ENCODE data around the gene FAM240A. TPM values are rescaled to one million over a fixed set of nuclear protein-coding genes. Genes with fewer than 3 reads are reported as not detected.
A peak's percentile ranks its signal among the peaks of the same experiment; 100 is the strongest.

The FAM240A gene
- total and polyA plus RNA-seq, 4 donors = not detected

DNA sequence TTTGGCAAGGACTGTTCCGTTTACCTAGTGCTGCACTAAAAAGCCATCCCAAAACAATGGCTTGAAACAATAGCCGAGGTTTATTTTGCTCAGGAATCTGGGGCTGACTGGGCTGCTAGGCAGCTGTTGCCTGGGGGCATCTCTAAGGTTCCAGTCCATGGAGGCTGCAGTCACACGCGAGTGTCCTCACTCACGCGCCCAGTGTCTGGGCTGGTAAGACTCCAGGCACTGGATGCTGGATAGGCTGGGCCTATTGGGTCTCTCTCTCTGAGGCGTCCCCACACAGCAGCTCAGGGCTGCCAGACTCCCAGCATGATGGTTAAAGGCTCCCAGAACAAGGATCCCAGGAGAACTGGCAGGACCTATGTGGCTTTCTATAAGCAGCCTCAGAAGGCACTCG lies 47.0 kb downstream of the FAM240A start:
- no peaks in the 10 kb centered on the region for H3K9me3 ChIP-seq (ENCODE audit: control insufficient read depth in 4 of 4, low read length in 3 of 4)
- no peak overlapping the region for H3K27ac ChIP-seq (ENCODE audit: low read depth in 1 of 2, low read length in 2 of 2)
- DNase-seq (ENCODE audit: low spot score) = no peak
- no peaks in the 10 kb centered on the region for H3K27me3 ChIP-seq (ENCODE audit: control insufficient read depth in 4 of 4, insufficient read depth in 4 of 4, low read length in 3 of 4)
- no peak overlapping the region for H3K9ac ChIP-seq (ENCODE audit: low read depth in 1 of 2, low read length in 2 of 2)
- TF ChIP-seq HNF4G (IDR thresholded peaks at IDR 0.05) (no peak), EGR1 (IDR thresholded peaks at IDR 0.05; ENCODE audit: low read depth in 2 of 2) (no peak)
- TF ChIP-seq, protein P1, sequence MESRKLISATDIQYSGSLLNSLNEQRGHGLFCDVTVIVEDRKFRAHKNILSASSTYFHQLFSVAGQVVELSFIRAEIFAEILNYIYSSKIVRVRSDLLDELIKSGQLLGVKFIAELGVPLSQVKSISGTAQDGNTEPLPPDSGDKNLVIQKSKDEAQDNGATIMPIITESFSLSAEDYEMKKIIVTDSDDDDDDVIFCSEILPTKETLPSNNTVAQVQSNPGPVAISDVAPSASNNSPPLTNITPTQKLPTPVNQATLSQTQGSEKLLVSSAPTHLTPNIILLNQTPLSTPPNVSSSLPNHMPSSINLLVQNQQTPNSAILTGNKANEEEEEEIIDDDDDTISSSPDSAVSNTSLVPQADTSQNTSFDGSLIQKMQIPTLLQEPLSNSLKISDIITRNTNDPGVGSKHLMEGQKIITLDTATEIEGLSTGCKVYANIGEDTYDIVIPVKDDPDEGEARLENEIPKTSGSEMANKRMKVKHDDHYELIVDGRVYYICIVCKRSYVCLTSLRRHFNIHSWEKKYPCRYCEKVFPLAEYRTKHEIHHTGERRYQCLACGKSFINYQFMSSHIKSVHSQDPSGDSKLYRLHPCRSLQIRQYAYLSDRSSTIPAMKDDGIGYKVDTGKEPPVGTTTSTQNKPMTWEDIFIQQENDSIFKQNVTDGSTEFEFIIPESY (IDR thresholded peaks at IDR 0.05) = no peak
- TF ChIP-seq, protein P2, sequence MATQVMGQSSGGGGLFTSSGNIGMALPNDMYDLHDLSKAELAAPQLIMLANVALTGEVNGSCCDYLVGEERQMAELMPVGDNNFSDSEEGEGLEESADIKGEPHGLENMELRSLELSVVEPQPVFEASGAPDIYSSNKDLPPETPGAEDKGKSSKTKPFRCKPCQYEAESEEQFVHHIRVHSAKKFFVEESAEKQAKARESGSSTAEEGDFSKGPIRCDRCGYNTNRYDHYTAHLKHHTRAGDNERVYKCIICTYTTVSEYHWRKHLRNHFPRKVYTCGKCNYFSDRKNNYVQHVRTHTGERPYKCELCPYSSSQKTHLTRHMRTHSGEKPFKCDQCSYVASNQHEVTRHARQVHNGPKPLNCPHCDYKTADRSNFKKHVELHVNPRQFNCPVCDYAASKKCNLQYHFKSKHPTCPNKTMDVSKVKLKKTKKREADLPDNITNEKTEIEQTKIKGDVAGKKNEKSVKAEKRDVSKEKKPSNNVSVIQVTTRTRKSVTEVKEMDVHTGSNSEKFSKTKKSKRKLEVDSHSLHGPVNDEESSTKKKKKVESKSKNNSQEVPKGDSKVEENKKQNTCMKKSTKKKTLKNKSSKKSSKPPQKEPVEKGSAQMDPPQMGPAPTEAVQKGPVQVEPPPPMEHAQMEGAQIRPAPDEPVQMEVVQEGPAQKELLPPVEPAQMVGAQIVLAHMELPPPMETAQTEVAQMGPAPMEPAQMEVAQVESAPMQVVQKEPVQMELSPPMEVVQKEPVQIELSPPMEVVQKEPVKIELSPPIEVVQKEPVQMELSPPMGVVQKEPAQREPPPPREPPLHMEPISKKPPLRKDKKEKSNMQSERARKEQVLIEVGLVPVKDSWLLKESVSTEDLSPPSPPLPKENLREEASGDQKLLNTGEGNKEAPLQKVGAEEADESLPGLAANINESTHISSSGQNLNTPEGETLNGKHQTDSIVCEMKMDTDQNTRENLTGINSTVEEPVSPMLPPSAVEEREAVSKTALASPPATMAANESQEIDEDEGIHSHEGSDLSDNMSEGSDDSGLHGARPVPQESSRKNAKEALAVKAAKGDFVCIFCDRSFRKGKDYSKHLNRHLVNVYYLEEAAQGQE (IDR thresholded peaks at IDR 0.05) = no peak
- WGBS = 96% methylated on average over 8 of the region's 8 CpGs
- no peaks in the 10 kb centered on the region for H3K36me3 ChIP-seq (ENCODE audit: control insufficient read depth in 4 of 4, insufficient read depth in 3 of 4, low read depth in 1 of 4, low read length in 3 of 4)
- H3K4me3 ChIP-seq (ENCODE audit: low read depth in 1 of 3, low read length in 3 of 3) = no peak overlapping the region
- H3K4me1 ChIP-seq (ENCODE audit: control insufficient read depth in 4 of 4, insufficient read depth in 4 of 4, low read length in 3 of 4) = peaks cover 4 to 19% (median 14%) of the 10 kb centered on the region in 4 donors

DNA sequence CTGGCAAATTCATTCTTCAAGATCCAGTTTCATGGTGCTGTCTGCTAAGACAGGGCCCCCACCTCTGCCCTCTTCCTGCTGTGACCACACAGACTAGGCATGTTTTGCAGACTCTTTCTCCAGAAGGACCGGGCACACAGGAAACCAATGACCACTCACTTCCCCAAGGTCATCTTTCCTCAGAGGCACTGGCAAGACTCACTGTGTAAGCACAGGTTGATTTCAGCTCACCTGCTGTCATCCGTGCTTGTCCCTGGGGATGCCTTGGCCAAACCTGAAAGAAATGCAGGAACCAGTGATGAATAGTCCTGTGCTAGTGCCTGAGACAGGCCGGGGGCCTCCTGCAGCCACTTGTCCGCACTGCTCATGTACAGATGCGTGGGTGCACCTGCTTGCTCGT lies 47.7 kb downstream of the FAM240A start:
- WGBS = 91% methylated on average over 6 of the region's 6 CpGs
- Histone ChIP-seq H3K9me3 (ENCODE audit: control insufficient read depth in 4 of 4, low read length in 3 of 4) (no peaks in the 10 kb centered on the region), H3K4me3 (ENCODE audit: low read depth in 1 of 3, low read length in 3 of 3) (no peak overlapping the region), H3K27ac (ENCODE audit: low read depth in 1 of 2, low read length in 2 of 2) (no peak overlapping the region), H3K36me3 (ENCODE audit: control insufficient read depth in 4 of 4, insufficient read depth in 3 of 4, low read depth in 1 of 4, low read length in 3 of 4) (no peaks in the 10 kb centered on the region), H3K9ac (ENCODE audit: low read depth in 1 of 2, low read length in 2 of 2) (no peak overlapping the region), H3K4me1 (ENCODE audit: control insufficient read depth in 4 of 4, insufficient read depth in 4 of 4, low read length in 3 of 4) (peaks cover 4 to 19% (median 14%) of the 10 kb centered on the region in 4 donors), H3K27me3 (ENCODE audit: control insufficient read depth in 4 of 4, insufficient read depth in 4 of 4, low read length in 3 of 4) (no peaks in the 10 kb centered on the region)
- DNase-seq (ENCODE audit: low spot score) = peak; percentile 16
- TF ChIP-seq YY1 (IDR thresholded peaks at IDR 0.05) (no peak), EGR1 (IDR thresholded peaks at IDR 0.05; ENCODE audit: low read depth in 2 of 2) (no peak), HNF4G (IDR thresholded peaks at IDR 0.05) (no peak), SP1 (IDR thresholded peaks at IDR 0.05) (no peak), FOXA2 (IDR thresholded peaks at IDR 0.05) (no peak), RAD21 (IDR thresholded peaks at IDR 0.05) (no peak), HNF4A (conservative IDR thresholded peaks at IDR 0.05) (no peak), FOXA1 (IDR thresholded peaks at IDR 0.05) (no peak)
- TF ChIP-seq, protein P3, sequence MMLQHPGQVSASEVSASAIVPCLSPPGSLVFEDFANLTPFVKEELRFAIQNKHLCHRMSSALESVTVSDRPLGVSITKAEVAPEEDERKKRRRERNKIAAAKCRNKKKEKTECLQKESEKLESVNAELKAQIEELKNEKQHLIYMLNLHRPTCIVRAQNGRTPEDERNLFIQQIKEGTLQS (IDR thresholded peaks at IDR 0.05) = no peak
- TF ChIP-seq, protein P4, sequence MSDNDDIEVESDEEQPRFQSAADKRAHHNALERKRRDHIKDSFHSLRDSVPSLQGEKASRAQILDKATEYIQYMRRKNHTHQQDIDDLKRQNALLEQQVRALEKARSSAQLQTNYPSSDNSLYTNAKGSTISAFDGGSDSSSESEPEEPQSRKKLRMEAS (IDR thresholded peaks at IDR 0.05) = no peak
